Retinal pigment epithelial cell (primary cell): Measurements from ENCODE around the gene AFF3.

Experiments used
- DNase-seq: peaks from one replicate; pipeline ENCODE4 v3.0.0-alpha.2; 2010; ENCODE audit warnings: low read depth
- H3K4me3 ChIP-seq: 2 replicates; pipeline ENCODE4 v1.5.1; 2011; ENCODE audit warnings: mild to moderate bottlenecking, low read length, control low read depth, moderate library complexity
- CTCF ChIP-seq: conservative IDR thresholded peaks from 2 replicates; pipeline ENCODE4 v1.5.1; 2011; ENCODE audit warnings: low read depth, low read length, control low read depth, inconsistent platforms

AFF3 gene

DNA sequence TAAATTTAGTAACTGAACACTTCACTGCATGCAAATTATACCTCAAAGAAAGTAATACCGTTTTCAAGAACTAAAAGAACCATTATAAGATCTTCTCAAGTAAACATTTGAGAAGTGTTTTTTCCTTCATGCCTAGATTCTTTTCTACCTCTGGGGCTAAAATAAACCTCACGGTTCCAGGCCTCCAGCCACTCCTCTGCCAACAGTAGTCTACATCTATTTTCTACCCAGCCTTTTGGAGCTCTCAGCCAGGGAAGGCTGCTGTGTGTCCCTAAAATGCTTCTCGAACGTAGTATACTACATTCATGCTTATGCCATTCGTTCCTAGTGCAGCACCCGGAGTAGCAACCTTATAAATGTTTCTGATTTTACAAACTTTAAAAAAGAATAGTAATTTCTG, 219.7 kb downstream of the AFF3 start:
- TF ChIP-seq CTCF = no peak
- no peak overlapping the region for H3K4me3 ChIP-seq
- no peak for DNase-seq

DNA sequence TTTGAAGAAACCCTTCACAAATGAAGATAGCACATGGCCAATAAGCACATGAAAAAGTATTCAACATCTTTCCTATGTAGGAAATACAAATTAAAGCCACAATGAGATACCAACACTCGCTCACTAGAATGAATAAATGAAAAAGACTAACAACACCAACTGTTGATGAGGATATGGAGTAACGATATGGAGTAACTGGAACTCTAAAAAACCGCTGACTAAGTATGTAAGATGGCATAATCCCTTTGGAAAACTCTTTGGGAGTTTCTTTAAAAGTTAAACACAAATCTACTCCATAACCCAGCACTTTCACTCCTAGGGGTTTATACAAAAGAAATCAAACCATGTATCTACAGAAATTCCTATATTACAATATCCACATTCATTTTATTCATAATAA, 220.5 kb downstream of the AFF3 start:
- DNase-seq = no peak
- TF ChIP-seq CTCF = no peak
- H3K4me3 ChIP-seq = no peak overlapping the region

DNA sequence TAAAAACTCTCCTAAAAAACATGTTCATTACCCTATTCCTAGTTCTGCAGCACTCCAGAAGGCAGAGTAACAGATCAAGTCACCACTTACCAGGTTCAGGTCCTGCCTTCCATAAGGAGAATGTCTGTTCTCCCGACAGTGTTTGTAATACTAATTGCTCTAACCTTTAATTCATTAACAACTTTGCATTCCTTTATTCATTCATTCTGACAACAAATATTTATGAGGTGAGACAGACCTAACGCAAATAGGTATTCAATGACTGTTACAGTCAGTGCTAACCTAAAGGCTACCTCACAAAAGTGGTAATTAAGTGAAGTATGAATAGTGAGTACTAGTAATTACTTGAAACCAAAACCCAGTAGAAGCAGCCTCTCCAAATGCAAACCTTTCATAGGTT, 224.0 kb downstream of the AFF3 start:
- no peak overlapping the region for H3K4me3 ChIP-seq
- no peak for DNase-seq
- TF ChIP-seq CTCF = no peak

- DNase-seq = no peak
- H3K4me3 ChIP-seq = no peak overlapping the region
- no peak for TF ChIP-seq CTCF
These were observed 227.2 kb downstream of the AFF3 start for GRCh38 chr2:99915108-99915675.

GRCh38 chr2:99911736-99912135, 230.7 kb downstream of the AFF3 start:
- H3K4me3 ChIP-seq = no peak overlapping the region
- no peak for TF ChIP-seq CTCF

GRCh38 chr2:99910902-99911301, 231.5 kb downstream of the AFF3 start:
- TF ChIP-seq CTCF = no peak
- no peak for DNase-seq
- H3K4me3 ChIP-seq = no peak overlapping the region

More at GRCh38 chr2:99911736-99912135, 230.7 kb downstream of the AFF3 start:
- DNase-seq = no peak

GRCh38 chr2:99905636-99906035, 236.8 kb downstream of the AFF3 start:
- TF ChIP-seq CTCF = no peak
- DNase-seq = no peak
- no peak overlapping the region for H3K4me3 ChIP-seq
